ENCODE results near the gene RAB41.
"Not testable (repeated sequence)": the region's sequence is repeated elsewhere in the genome, so short reads cannot be mapped to it uniquely, and the experiment has no call there.

The RAB41 gene

DNA sequence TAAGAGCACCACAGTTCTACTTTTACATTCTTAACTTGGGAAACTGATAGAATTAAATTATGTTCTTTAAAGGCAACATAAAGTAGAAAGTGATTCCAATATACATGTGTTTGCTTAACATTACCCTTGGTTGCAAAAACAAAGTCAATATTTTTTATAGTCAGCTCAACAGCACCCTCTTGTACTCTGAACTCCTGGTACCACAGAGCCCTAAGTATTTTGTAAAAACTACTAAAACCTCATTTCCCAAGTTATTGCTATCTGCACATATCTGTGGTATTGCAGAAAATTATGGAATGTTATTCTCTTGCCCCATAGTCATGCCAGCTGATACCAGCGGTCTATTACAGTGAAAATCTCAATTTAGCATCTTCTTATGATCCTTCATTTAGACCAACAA, 10.8 kb downstream of the RAB41 start:
- DNase-seq = no peak

- no peak for DNase-seq
Observed at GRCh38 chrX:70293621-70294020, 11.6 kb downstream of the RAB41 start.

DNA sequence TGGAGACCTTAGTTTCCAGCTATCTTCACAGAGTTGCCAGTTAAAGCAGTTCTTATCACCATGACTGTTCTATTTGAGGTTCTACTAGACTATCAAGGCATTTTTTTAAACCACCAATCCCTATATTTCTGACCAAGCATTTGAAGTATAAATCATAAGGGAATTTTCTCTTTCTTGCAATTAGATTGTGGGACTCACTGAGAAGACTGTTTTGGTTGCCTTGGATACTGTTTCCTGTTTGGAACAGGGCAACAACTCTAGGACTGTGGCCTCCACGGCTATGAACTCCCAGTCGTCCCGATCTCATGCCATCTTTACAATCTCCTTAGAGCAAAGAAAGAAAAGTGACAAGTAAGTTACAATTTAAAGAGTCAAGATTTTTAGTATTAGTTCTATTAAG, 19.7 kb downstream of the RAB41 start:
- DNase-seq = no peak

DNA sequence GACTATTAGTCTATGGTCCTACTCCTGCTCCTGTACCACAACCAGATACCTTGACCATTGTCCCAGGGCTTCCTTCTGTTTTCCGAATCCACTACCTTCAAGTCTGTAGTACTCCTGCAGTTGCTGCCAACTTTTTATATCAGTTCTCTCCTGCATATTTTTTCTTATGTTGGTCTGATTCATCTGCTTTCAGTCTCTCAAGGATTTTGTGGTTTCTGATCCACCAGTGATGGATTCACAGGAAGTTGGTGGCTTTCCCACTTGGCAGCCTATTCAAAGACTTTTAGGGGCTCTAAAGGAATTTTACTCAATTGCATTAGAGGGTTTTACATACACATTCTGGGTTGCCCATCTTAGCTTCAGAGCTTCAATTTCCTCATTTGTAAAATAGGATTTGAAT, 31.5 kb downstream of the RAB41 start:
- no peak for DNase-seq

- no peak for DNase-seq
Observed at GRCh38 chrX:70322784-70323183, 40.8 kb downstream of the RAB41 start.

DNA sequence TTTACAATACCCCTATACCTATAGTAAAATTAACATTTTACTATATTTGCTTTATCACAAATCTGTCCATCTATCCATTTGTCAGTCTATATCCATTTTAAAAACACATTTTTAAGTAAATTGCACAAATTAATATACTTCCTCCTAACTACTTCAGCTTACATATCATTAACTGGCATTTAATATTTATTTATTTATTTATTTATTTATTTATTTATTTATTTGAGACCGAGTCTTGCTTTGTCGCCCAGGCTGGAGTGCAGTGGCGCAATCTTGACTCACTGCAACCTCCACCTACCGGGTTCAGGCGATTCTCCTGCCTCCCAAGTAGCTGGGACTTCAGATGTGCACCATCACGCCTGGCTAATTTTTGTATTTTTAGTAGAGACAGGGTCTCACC, 41.7 kb downstream of the RAB41 start:
- not testable (repeated sequence) for DNase-seq

- no peak for DNase-seq
Observed at GRCh38 chrX:70324326-70324725, 42.4 kb downstream of the RAB41 start.

- DNase-seq = no peak
Observed at GRCh38 chrX:70331161-70331560, 49.2 kb downstream of the RAB41 start.

DNA sequence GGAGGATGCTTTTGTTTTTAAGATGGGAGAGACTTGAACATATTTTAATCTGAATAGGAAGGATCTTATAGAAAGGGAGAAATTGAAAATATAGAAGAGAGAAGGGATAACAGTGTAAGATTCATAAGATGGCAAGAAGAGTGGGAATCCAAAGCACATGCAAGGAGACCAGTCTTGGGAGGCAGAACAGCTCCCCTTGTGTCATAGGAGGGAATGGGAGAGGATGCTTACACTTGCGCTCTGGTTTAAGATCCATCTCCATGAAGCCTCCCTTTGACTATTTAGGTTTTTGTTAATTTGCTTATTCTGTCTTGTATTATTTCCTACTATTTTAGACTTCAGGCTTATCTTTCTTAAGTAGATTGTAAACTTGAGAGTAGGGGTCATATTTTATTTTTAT, 50.6 kb downstream of the RAB41 start:
- DNase-seq = peak; percentile 4
